Measurements from ENCODE around the gene ZNF609. TPM values are rescaled to one million over a fixed set of nuclear protein-coding genes. Genes with fewer than 3 reads are reported as not detected.
A peak's percentile ranks its signal among the peaks of the same experiment; 100 is the strongest.

Gene ZNF609
- polyA plus RNA-seq, 1 donor (not counting 4 experiments of a cell fraction or from before 2014, with no cell fraction given), result 16.9 TPM

DNA sequence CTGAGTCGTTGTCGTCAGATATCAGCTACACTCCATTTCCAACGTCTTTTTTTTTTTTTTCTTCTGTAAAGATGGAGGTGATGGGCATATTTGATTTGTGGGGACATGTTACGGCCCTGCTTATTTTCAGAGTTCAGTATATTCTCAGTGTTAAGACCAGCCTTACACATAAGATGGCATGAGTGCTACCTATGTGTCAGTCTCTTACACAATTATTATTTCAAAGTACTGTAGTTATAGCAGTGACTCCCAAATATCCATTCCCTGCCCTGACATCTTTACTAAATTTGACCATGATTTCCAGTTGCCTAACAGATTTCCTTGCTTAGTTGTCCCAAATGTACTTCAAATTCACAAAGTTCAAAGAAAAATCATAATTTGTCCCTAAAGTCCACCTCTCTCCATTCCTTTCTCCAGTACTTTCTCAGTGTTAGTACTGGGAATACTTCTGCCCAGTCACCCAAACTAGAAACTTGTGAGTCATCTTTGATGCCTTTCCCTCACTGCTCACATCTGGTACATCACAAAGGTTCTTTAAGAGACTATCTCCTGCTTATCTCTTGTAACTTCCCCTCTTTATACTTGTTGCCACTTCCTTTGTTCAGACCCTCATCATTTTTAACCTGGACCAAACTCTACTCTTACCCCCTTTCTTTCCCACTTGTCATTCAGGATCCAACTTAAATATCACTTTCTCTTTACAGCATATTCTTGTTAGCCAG is 67.0 kb downstream of the ZNF609 start:
- Histone ChIP-seq H4K20me1 (ENCODE audit: control insufficient read depth, extremely low read depth, insufficient read depth, low read length) (peaks cover 12% of the 10 kb centered on the region), H3K4me1 (ENCODE audit: control insufficient read depth, extremely low read depth, insufficient read depth, low read length) (peaks cover 18% of the 10 kb centered on the region), H3K36me3 (ENCODE audit: control insufficient read depth in 2 of 2, extremely low read depth in 1 of 2, insufficient read depth in 2 of 2, low read length in 2 of 2) (peaks cover 0 to 6% of the 10 kb centered on the region in 2 experiments), H3K9me1 (ENCODE audit: control insufficient read depth, extremely low read depth, insufficient read depth, low read length) (peaks cover 2% of the 10 kb centered on the region), H3K4me3 (ENCODE audit: control insufficient read depth in 2 of 3, extremely low read depth in 1 of 3, insufficient read depth in 2 of 3, low read depth in 1 of 3, low read length in 3 of 3) (no peak overlapping the region), H3K27me3 (ENCODE audit: control insufficient read depth, extremely low read depth, insufficient read depth, low read length) (no peaks in the 10 kb centered on the region), H3K4me2 (ENCODE audit: control insufficient read depth, extremely low read depth, insufficient read depth, low read depth, low read length) (peak overlapping the region; percentile 33), H3K27ac (ENCODE audit: control insufficient read depth, insufficient read depth, low read length) (peak overlapping the region; percentile 63), H3K9me3 (ENCODE audit: control insufficient read depth, low read depth, low read length) (no peaks in the 10 kb centered on the region), H3K9ac (ENCODE audit: control insufficient read depth, extremely low read depth, insufficient read depth, low read length) (no peak overlapping the region), H3K79me2 (ENCODE audit: control insufficient read depth, insufficient read depth, low read length) (peaks cover 85% of the 10 kb centered on the region), H2AFZ (ENCODE audit: control insufficient read depth, low read length) (no peak overlapping the region)
- FAIRE-seq (peak; percentile 83), DNase-seq (ENCODE audit: low read depth, low spot score) (no peak)
- TF ChIP-seq EZH2 (IDR thresholded peaks at IDR 0.05; ENCODE audit: low read length), result no peak
- TF ChIP-seq CTCF (optimal IDR thresholded peaks at IDR 0.05 in 1 of 3, IDR thresholded peaks at IDR 0.05 in 1 of 3, conservative IDR thresholded peaks at IDR 0.05 in 1 of 3; ENCODE audit: extremely low read depth in 1 of 3, insufficient read depth in 2 of 3, low read length in 3 of 3), result no peak
- dilution Hi-C loops (cut with MboI; ENCODE audit: extremely low pct_ligation_motif_present, low sequenced_read_pairs), result no loop called here

GRCh38 chr15:64528871-64529270 is 68.5 kb downstream of the ZNF609 start:
- H3K27me3 ChIP-seq (ENCODE audit: control insufficient read depth, extremely low read depth, insufficient read depth, low read length), result no peaks in the 10 kb centered on the region
- no peaks in the 10 kb centered on the region for H3K9me3 ChIP-seq (ENCODE audit: control insufficient read depth, low read depth, low read length)
- H3K27ac ChIP-seq (ENCODE audit: control insufficient read depth, insufficient read depth, low read length), result no peak overlapping the region
- no peak for TF ChIP-seq CTCF (optimal IDR thresholded peaks at IDR 0.05 in 1 of 3, IDR thresholded peaks at IDR 0.05 in 1 of 3, conservative IDR thresholded peaks at IDR 0.05 in 1 of 3; ENCODE audit: extremely low read depth in 1 of 3, insufficient read depth in 2 of 3, low read length in 3 of 3)
- no peak for TF ChIP-seq EZH2 (IDR thresholded peaks at IDR 0.05; ENCODE audit: low read length)
- peaks cover 2% of the 10 kb centered on the region for H3K9me1 ChIP-seq (ENCODE audit: control insufficient read depth, extremely low read depth, insufficient read depth, low read length)
- peaks cover 0 to 6% of the 10 kb centered on the region in 2 experiments for H3K36me3 ChIP-seq (ENCODE audit: control insufficient read depth in 2 of 2, extremely low read depth in 1 of 2, insufficient read depth in 2 of 2, low read length in 2 of 2)
- peaks cover 11% of the 10 kb centered on the region for H4K20me1 ChIP-seq (ENCODE audit: control insufficient read depth, extremely low read depth, insufficient read depth, low read length)
- H2AFZ ChIP-seq (ENCODE audit: control insufficient read depth, low read length), result no peak overlapping the region
- no peak for DNase-seq (ENCODE audit: low read depth, low spot score)
- H3K9ac ChIP-seq (ENCODE audit: control insufficient read depth, extremely low read depth, insufficient read depth, low read length), result no peak overlapping the region
- dilution Hi-C loops (cut with MboI; ENCODE audit: extremely low pct_ligation_motif_present, low sequenced_read_pairs), result no loop called here
- peaks cover 15% of the 10 kb centered on the region for H3K4me1 ChIP-seq (ENCODE audit: control insufficient read depth, extremely low read depth, insufficient read depth, low read length)
- no peak overlapping the region for H3K4me2 ChIP-seq (ENCODE audit: control insufficient read depth, extremely low read depth, insufficient read depth, low read depth, low read length)
- FAIRE-seq, result no peak
- no peak overlapping the region for H3K4me3 ChIP-seq (ENCODE audit: control insufficient read depth in 2 of 3, extremely low read depth in 1 of 3, insufficient read depth in 2 of 3, low read depth in 1 of 3, low read length in 3 of 3)
- peaks cover 87% of the 10 kb centered on the region for H3K79me2 ChIP-seq (ENCODE audit: control insufficient read depth, insufficient read depth, low read length)
